ENCODE data around the gene FAM187B.

The FAM187B gene

GRCh38 chr19:35228177-35228930 is at the start of gene FAM187B:
Gene FAM187B (minus strand): TSS chr19:35228739. CDS start chr19:35228680, 59 bp downstream.
- DNase-seq: no peak

GRCh38 chr19:35276706-35277281 is 48.3 kb upstream of the FAM187B start:
- no peak for DNase-seq

GRCh38 chr19:35274323-35274722 is 45.8 kb upstream of the FAM187B start:
- DNase-seq: no peak

- DNase-seq: no peak
These were observed 45.2 kb upstream of the FAM187B start for GRCh38 chr19:35273686-35274259.

GRCh38 chr19:35272954-35273649 is 44.6 kb upstream of the FAM187B start:
- DNase-seq: no peak

GRCh38 chr19:35272122-35272719 is 43.7 kb upstream of the FAM187B start:
- DNase-seq: no peak

GRCh38 chr19:35271546-35271945 is 43.0 kb upstream of the FAM187B start:
- no peak for DNase-seq

GRCh38 chr19:35270381-35270811 is 41.9 kb upstream of the FAM187B start:
- no peak for DNase-seq

GRCh38 chr19:35269438-35270117 is 41.0 kb upstream of the FAM187B start:
- DNase-seq: peak; percentile 62 to 75

GRCh38 chr19:35268536-35269437 is 40.2 kb upstream of the FAM187B start, which contains the start of gene USF2:
Gene USF2 (plus strand): TSS chr19:35268962. CDS start chr19:35269102, 140 bp downstream.
- DNase-seq: peak; percentile 73 to 74

- DNase-seq: peak; percentile 57 to 66
These were observed 39.4 kb upstream of the FAM187B start for GRCh38 chr19:35267818-35268535.

GRCh38 chr19:35267353-35267817 is 38.8 kb upstream of the FAM187B start:
- DNase-seq: no peak

GRCh38 chr19:35266520-35267352 is 38.2 kb upstream of the FAM187B start:
- no peak for DNase-seq

- no peak for DNase-seq
These were observed 37.5 kb upstream of the FAM187B start for GRCh38 chr19:35265900-35266519.

GRCh38 chr19:35265126-35265899 is 36.8 kb upstream of the FAM187B start:
- DNase-seq: no peak

GRCh38 chr19:35264268-35265125 is 36.0 kb upstream of the FAM187B start:
- DNase-seq: no peak

- DNase-seq: no peak
These were observed 33.7 kb upstream of the FAM187B start for GRCh38 chr19:35262101-35262761.

Measured in NCI-H2081 (cell line).